ENCODE data around the gene CUEDC1.

GRCh38 chr17:57871155-57871554, 84.1 kb downstream of the CUEDC1 start:
- no peak for TF ChIP-seq CTCF (IDR thresholded peaks at IDR 0.05; ENCODE audit: borderline replicate concordance, extremely low read depth, low read length, poor library complexity, severe bottlenecking)
- no peak for TF ChIP-seq EZH2 (IDR thresholded peaks at IDR 0.05; ENCODE audit: borderline replicate concordance, low read depth, low read length, severe bottlenecking)

Measured in DND-41 (cell line).